Neuronal stem cell (in vitro differentiated cells): Measurements from ENCODE around the gene TUBGCP2.

ENCODE experiments used
- DNase-seq: peaks from one replicate; pipeline ENCODE4 v3.0.0-alpha.2; 2013; ENCODE audit warnings: low spot score
- H2AFZ ChIP-seq: one replicate; pipeline ENCODE4 v1.6.1; 2013; ENCODE audit warnings: mild to moderate bottlenecking, low read length, inconsistent platforms
- H2AK5ac ChIP-seq: 2 replicates; pipeline ENCODE4 v1.6.1; 2013; ENCODE audit warnings: low read depth, mild to moderate bottlenecking, inconsistent platforms, low read length, moderate library complexity, mixed read lengths
- H2BK120ac ChIP-seq: 2 replicates; pipeline ENCODE4 v1.6.1; 2013; ENCODE audit warnings: low read depth, mild to moderate bottlenecking, inconsistent platforms, low read length, moderate library complexity, mixed read lengths
- H2BK12ac ChIP-seq: one replicate; pipeline ENCODE4 v1.6.1; 2013; ENCODE audit warnings: low read length, inconsistent platforms
- H2BK15ac ChIP-seq: 2 replicates; pipeline ENCODE4 v1.6.1; 2013; ENCODE audit warnings: mild to moderate bottlenecking, low read length, inconsistent platforms, mixed read lengths
- H2BK5ac ChIP-seq: one replicate; pipeline ENCODE4 v1.6.1; 2013; ENCODE audit warnings: inconsistent platforms, mild to moderate bottlenecking, low read length, moderate library complexity
- H3K14ac ChIP-seq: one replicate; pipeline ENCODE4 v1.6.1; 2013; ENCODE audit warnings: low read length, inconsistent platforms
- H3K18ac ChIP-seq: 2 replicates; pipeline ENCODE4 v1.6.1; 2013; ENCODE audit warnings: low read length, inconsistent platforms
- H3K23ac ChIP-seq: 2 replicates; pipeline ENCODE4 v1.6.1; 2013; ENCODE audit warnings: low read depth, mild to moderate bottlenecking, mixed read lengths, low read length, inconsistent platforms; ENCODE audit not compliant: poor library complexity
- H3K27ac ChIP-seq: replicated peaks from 3 replicates; pipeline ENCODE4 v1.5.1; 2013; ENCODE audit warnings: low read length, inconsistent platforms
- H3K27me3 ChIP-seq, 3 experiments: 2 replicates each; pipeline ENCODE4 v1.6.1; 2013; ENCODE audit warnings: low read length in 3 of 3, mild to moderate bottlenecking in 2 of 3, inconsistent platforms in 1 of 3, low read depth in 1 of 3, mixed read lengths in 1 of 3, moderate library complexity in 1 of 3; ENCODE audit not compliant: control insufficient read depth in 3 of 3, insufficient read depth in 3 of 3
- H3K36me3 ChIP-seq, 2 donors: replicated peaks in 1 of 2; 2 replicates each; pipeline ENCODE4 v1.6.1; 2013; ENCODE audit warnings: low read length in 2 of 2; ENCODE audit not compliant: control insufficient read depth in 2 of 2, insufficient read depth in 2 of 2
- H3K4ac ChIP-seq: 2 replicates; pipeline ENCODE4 v1.6.1; 2013; ENCODE audit warnings: inconsistent platforms, mild to moderate bottlenecking, low read length, moderate library complexity
- H3K4me1 ChIP-seq, 2 donors: 1 replicate in 1 of 2; 2 replicates in 1 of 2; pipeline ENCODE4 v1.6.1; 2013; ENCODE audit warnings: low read length in 2 of 2, low read depth in 1 of 2; ENCODE audit not compliant: control insufficient read depth in 2 of 2, insufficient read depth in 1 of 2
- H3K4me2 ChIP-seq: one replicate; pipeline ENCODE4 v1.6.1; 2013; ENCODE audit warnings: mild to moderate bottlenecking, low read length, inconsistent platforms; ENCODE audit not compliant: insufficient read depth, poor library complexity, severe bottlenecking
- H3K4me3 ChIP-seq, 2 donors: 2 replicates each; pipeline ENCODE4 v1.5.1; 2013; ENCODE audit warnings: low read length in 2 of 2, mild to moderate bottlenecking in 2 of 2, inconsistent platforms in 1 of 2, moderate library complexity in 1 of 2
- H3K79me1 ChIP-seq: one replicate; pipeline ENCODE4 v1.6.1; 2013; ENCODE audit warnings: low read depth, mild to moderate bottlenecking, inconsistent platforms, low read length, moderate library complexity
- H3K9ac ChIP-seq: one replicate; pipeline ENCODE4 v1.6.1; 2013; ENCODE audit warnings: mild to moderate bottlenecking, low read depth, low read length, inconsistent platforms; ENCODE audit not compliant: poor library complexity
- H3K9me3 ChIP-seq, 2 donors: replicated peaks in 1 of 2; 2 replicates each; pipeline versions ENCODE3 to v1.6.1; 2013; ENCODE audit warnings: low read length in 2 of 2, mild to moderate bottlenecking in 2 of 2, inconsistent platforms in 1 of 2, low read depth in 1 of 2, mixed read lengths in 1 of 2, moderate library complexity in 1 of 2; ENCODE audit not compliant: control insufficient read depth in 2 of 2, insufficient read depth in 1 of 2
- H4K8ac ChIP-seq: one replicate; pipeline ENCODE4 v1.6.1; 2013; ENCODE audit warnings: low read depth, mild to moderate bottlenecking, inconsistent platforms, low read length, moderate library complexity
- H4K91ac ChIP-seq: one replicate; pipeline ENCODE4 v1.6.1; 2013; ENCODE audit warnings: low read length, low read depth, mild to moderate bottlenecking, inconsistent platforms; ENCODE audit not compliant: poor library complexity
- WGBS, 2 donors: extraction: QIAGEN DNeasy Blood & Tissue Kit; methylation state at CpG; one replicate each; pipeline ENCODE4 v1.1.7; 2013; ENCODE audit warnings: missing lambda C conversion rate in 2 of 2, mixed read lengths in 1 of 2; ENCODE audit not compliant: insufficient read length in 2 of 2, insufficient replicate concordance in 1 of 2; ENCODE audit errors: extremely low coverage in 2 of 2; 5-methylcytosine and 5-hydroxymethylcytosine counted together

Gene TUBGCP2

GRCh38 chr10:133341983-133342382 is 33.3 kb upstream of the TUBGCP2 start:
- Histone ChIP-seq H4K8ac (no peak overlapping the region), H3K27me3 (peaks cover 0 to 18% (median 8%) of the 10 kb centered on the region in 3 experiments), H3K4me1 (peaks cover 0 to 1% of the 10 kb centered on the region in 2 donors), H3K4me2 (no peak overlapping the region), H2BK120ac (no peak overlapping the region), H3K27ac (no peak overlapping the region), H2BK15ac (no peak overlapping the region), H3K4ac (no peak overlapping the region), H3K4me3 (no peak overlapping the region), H3K79me1 (peaks cover 7% of the 10 kb centered on the region), H2AFZ (no peak overlapping the region), H4K91ac (no peak overlapping the region), H3K14ac (no peak overlapping the region), H3K36me3 (no peaks in the 10 kb centered on the region), H3K9me3 (peaks cover 10 to 20% of the 10 kb centered on the region in 2 donors), H2BK12ac (no peak overlapping the region), H2AK5ac (no peak overlapping the region), H3K18ac (no peak overlapping the region), H3K23ac (no peak overlapping the region), H3K9ac (no peak overlapping the region), H2BK5ac (no peak overlapping the region)
- WGBS, 2 donors, result no CpG with 5 or more reads among the region's 4 CpGs
- DNase-seq, result no peak

- Histone ChIP-seq H2BK5ac (no peak overlapping the region), H3K23ac (no peak overlapping the region), H4K91ac (no peak overlapping the region), H2BK120ac (no peak overlapping the region), H3K9ac (no peak overlapping the region), H2BK12ac (no peak overlapping the region), H3K36me3 (no peaks in the 10 kb centered on the region), H2AFZ (no peak overlapping the region), H3K9me3 (peaks cover under 1 to 20% of the 10 kb centered on the region in 2 donors), H4K8ac (no peak overlapping the region), H3K27me3 (peaks cover 12 to 39% (median 29%) of the 10 kb centered on the region in 3 experiments), H3K4me3 (peak overlapping the region in 1 of 2 donors; percentile 67), H3K27ac (no peak overlapping the region), H3K79me1 (peaks cover 6% of the 10 kb centered on the region), H2BK15ac (no peak overlapping the region), H3K14ac (no peak overlapping the region), H3K4ac (no peak overlapping the region), H3K18ac (peak overlapping the region; percentile 35), H3K4me2 (no peak overlapping the region), H3K4me1 (peaks cover 6 to 7% of the 10 kb centered on the region in 2 donors), H2AK5ac (no peak overlapping the region)
- WGBS, 2 donors, result 100% methylated on average over 3 of the region's 13 CpGs; no CpG with 5 or more reads in 1 of the 2 donors
- DNase-seq, result no peak
Measured at GRCh38 chr10:133339708-133340380, 31.2 kb upstream of the TUBGCP2 start.

GRCh38 chr10:133338080-133339071 is 29.7 kb upstream of the TUBGCP2 start:
- no peak overlapping the region for H2BK5ac ChIP-seq
- H3K4me2 ChIP-seq, result no peak overlapping the region
- peaks cover 2 to 20% of the 10 kb centered on the region in 2 donors for H3K9me3 ChIP-seq
- peak overlapping the region; percentile 74 for H4K91ac ChIP-seq
- no peak for DNase-seq
- H3K4ac ChIP-seq, result no peak overlapping the region
- peaks cover 16 to 50% (median 37%) of the 10 kb centered on the region in 3 experiments for H3K27me3 ChIP-seq
- H3K23ac ChIP-seq, result peak overlapping the region; percentile 16
- H3K14ac ChIP-seq, result peak overlapping the region; percentile 21
- H2BK15ac ChIP-seq, result no peak overlapping the region
- H3K36me3 ChIP-seq, result no peaks in the 10 kb centered on the region
- no peak overlapping the region for H2BK12ac ChIP-seq
- no peak overlapping the region for H2AFZ ChIP-seq
- peak overlapping the region; percentile 7 for H3K9ac ChIP-seq
- H3K18ac ChIP-seq, result no peak overlapping the region
- H2AK5ac ChIP-seq, result no peak overlapping the region
- H4K8ac ChIP-seq, result no peak overlapping the region
- 100% methylated on average over 8 of the region's 10 CpGs; no CpG with 5 or more reads in 1 of the 2 donors for WGBS, 2 donors
- H2BK120ac ChIP-seq, result no peak overlapping the region
- H3K4me1 ChIP-seq, result peaks cover 6 to 7% of the 10 kb centered on the region in 2 donors
- peak overlapping the region in 1 of 2 donors; percentile 67 for H3K4me3 ChIP-seq
- peaks cover 6% of the 10 kb centered on the region for H3K79me1 ChIP-seq
- H3K27ac ChIP-seq, result no peak overlapping the region

GRCh38 chr10:133337370-133337725 is 28.7 kb upstream of the TUBGCP2 start:
- no peak overlapping the region for H4K8ac ChIP-seq

More at GRCh38 chr10:133337370-133337725, 28.7 kb upstream of the TUBGCP2 start:
- Histone ChIP-seq H3K9ac (no peak overlapping the region), H3K27ac (no peak overlapping the region), H3K4me2 (no peak overlapping the region), H2BK5ac (no peak overlapping the region), H4K91ac (no peak overlapping the region), H2AFZ (no peak overlapping the region), H2BK15ac (no peak overlapping the region), H3K14ac (no peak overlapping the region), H3K27me3 (peaks cover 16 to 56% (median 45%) of the 10 kb centered on the region in 3 experiments), H3K79me1 (peaks cover 6% of the 10 kb centered on the region), H3K36me3 (no peaks in the 10 kb centered on the region), H3K4ac (no peak overlapping the region), H2BK120ac (no peak overlapping the region), H2AK5ac (no peak overlapping the region), H3K4me1 (peaks cover 6 to 7% of the 10 kb centered on the region in 2 donors), H3K23ac (no peak overlapping the region), H3K9me3 (peaks cover 10 to 25% of the 10 kb centered on the region in 2 donors), H3K4me3 (peak overlapping the region in 1 of 2 donors; percentile 53), H2BK12ac (no peak overlapping the region), H3K18ac (no peak overlapping the region)
- 100% methylated on average over 2 of the region's 3 CpGs; no CpG with 5 or more reads in 1 of the 2 donors for WGBS, 2 donors
- DNase-seq, result no peak
